HepG2 (cell line): ENCODE measurements around the gene CRNN.

Experiments used
- GATAD2A ChIP-seq: IDR thresholded peaks from 2 replicates; pipeline ENCODE4 v1.6.1; 2016
- GZF1 ChIP-seq: sonication (generic); formaldehyde crosslinking; IDR thresholded peaks from 2 replicates; pipeline ENCODE4 v1.5.1; 2020; ENCODE audit warnings: mild to moderate bottlenecking, missing genetic modification reagents
- HCFC1 ChIP-seq: fragments of 150-350 bp; IDR thresholded peaks from 2 replicates; pipeline ENCODE4 v1.6.1; 2014; ENCODE audit warnings: low read depth, low read length
- JUND ChIP-seq: sonication (generic); formaldehyde crosslinking; IDR thresholded peaks from 2 replicates; pipeline ENCODE4 v1.8.0; 2022; ENCODE audit warnings: mild to moderate bottlenecking, missing genetic modification reagents
- KLF16 ChIP-seq, 2 experiments: sonication (generic) in 1 of 2; formaldehyde crosslinking in 1 of 2; IDR thresholded peaks; 2 replicates each; pipeline versions ENCODE4 v1.6.1 to v1.8.0; 2016 to 2023; ENCODE audit warnings: missing genetic modification reagents in 2 of 2, missing compliant biosample characterization in 1 of 2
- POLR2A ChIP-seq, 2 experiments: IDR thresholded peaks; 2 replicates each; pipeline ENCODE4 v1.6.1; 2011; ENCODE audit warnings: low read depth in 2 of 2, low read length in 2 of 2, mild to moderate bottlenecking in 1 of 2, moderate library complexity in 1 of 2; ENCODE audit not compliant: insufficient read depth in 1 of 2
- RAD21 ChIP-seq: fragments of 450-650 bp; formaldehyde crosslinking; IDR thresholded peaks from 2 replicates; pipeline ENCODE4 v1.5.0; 2020; ENCODE audit warnings: mild to moderate bottlenecking
- TAF15 ChIP-seq: fragments of 200-400 bp; formaldehyde crosslinking; IDR thresholded peaks from one replicate; pipeline ENCODE4 v1.6.1; 2018; ENCODE audit warnings: mild to moderate bottlenecking, low read depth, low read length; ENCODE audit not compliant: poor library complexity, severe bottlenecking
- ZNF446 ChIP-seq: sonication (generic); formaldehyde crosslinking; IDR thresholded peaks from 2 replicates; pipeline ENCODE4 v1.5.0; 2020; ENCODE audit warnings: mild to moderate bottlenecking, missing genetic modification reagents
- ZNF530 ChIP-seq: sonication (generic); formaldehyde crosslinking; IDR thresholded peaks from 2 replicates; pipeline ENCODE4 v1.5.0; 2020; ENCODE audit warnings: low read depth, mild to moderate bottlenecking, missing genetic modification reagents
- ZSCAN12 ChIP-seq: sonication (generic); formaldehyde crosslinking; IDR thresholded peaks from 2 replicates; pipeline ENCODE4 v1.9.0; 2021; ENCODE audit warnings: mild to moderate bottlenecking, missing genetic modification reagents
- TF ChIP-seq, protein P1 (sequence below): sonication (generic); formaldehyde crosslinking; IDR thresholded peaks from 2 replicates; pipeline ENCODE4 v1.8.0; 2022; ENCODE audit warnings: mild to moderate bottlenecking, missing genetic modification reagents, moderate library complexity
- TF ChIP-seq, protein P2 (sequence below): sonication (generic); formaldehyde crosslinking; IDR thresholded peaks from 2 replicates; pipeline ENCODE4 v1.4.0; 2020; ENCODE audit warnings: missing genetic modification reagents, mild to moderate bottlenecking, borderline replicate concordance
- TF ChIP-seq, protein P3 (sequence below): sonication (generic); formaldehyde crosslinking; IDR thresholded peaks from 2 replicates; pipeline ENCODE4 v1.4.0; 2020; ENCODE audit warnings: missing genetic modification reagents

DNA sequence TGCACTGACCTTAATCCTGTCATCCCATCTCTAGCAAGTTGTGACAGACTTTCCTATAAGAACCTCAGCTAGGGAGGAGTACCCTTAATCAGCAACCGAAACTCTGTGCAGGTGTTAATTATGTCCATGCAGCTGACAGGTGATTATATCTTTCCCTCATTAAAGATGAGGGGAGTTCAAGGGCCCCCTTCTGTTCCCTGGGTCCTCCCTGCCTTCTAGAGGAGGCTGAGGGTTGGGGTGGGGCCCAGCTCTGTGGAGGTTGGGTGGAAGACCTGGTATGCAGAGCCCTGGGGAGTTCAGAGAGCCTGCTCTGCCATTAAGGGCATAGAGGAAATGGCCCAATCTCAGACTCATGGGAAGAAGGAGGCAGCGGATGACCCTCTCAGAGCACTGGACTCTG is 35.6 kb upstream of the CRNN start:
- TF ChIP-seq TAF15 = no peak
- TF ChIP-seq, protein P1, sequence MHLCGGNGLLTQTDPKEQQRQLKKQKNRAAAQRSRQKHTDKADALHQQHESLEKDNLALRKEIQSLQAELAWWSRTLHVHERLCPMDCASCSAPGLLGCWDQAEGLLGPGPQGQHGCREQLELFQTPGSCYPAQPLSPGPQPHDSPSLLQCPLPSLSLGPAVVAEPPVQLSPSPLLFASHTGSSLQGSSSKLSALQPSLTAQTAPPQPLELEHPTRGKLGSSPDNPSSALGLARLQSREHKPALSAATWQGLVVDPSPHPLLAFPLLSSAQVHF (CRISPR knock-in tag) = no peak
- TF ChIP-seq, protein P2, sequence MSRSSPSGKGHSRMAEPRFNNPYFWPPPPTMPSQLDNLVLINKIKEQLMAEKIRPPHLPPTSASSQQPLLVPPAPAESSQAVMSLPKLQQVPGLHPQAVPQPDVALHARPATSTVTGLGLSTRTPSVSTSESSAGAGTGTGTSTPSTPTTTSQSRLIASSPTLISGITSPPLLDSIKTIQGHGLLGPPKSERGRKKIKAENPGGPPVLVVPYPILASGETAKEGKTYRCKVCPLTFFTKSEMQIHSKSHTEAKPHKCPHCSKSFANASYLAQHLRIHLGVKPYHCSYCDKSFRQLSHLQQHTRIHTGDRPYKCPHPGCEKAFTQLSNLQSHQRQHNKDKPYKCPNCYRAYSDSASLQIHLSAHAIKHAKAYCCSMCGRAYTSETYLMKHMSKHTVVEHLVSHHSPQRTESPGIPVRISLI (CRISPR knock-in tag) = no peak
- no peak for TF ChIP-seq JUND (CRISPR knock-in tag)
- no peak for TF ChIP-seq GZF1 (CRISPR knock-in tag)
- no peak for TF ChIP-seq RAD21
- TF ChIP-seq POLR2A (IDR thresholded peaks at IDR 0.05; ENCODE audit: insufficient read depth in 1 of 2, low read depth in 2 of 2, low read length in 2 of 2) = no peak
- no peak for TF ChIP-seq KLF16 (CRISPR knock-in tag; IDR thresholded peaks at IDR 0.05)
- no peak for TF ChIP-seq HCFC1
- no peak for TF ChIP-seq GATAD2A (CRISPR knock-in tag)
- TF ChIP-seq ZNF446 (CRISPR knock-in tag) = no peak
- TF ChIP-seq, protein P3, sequence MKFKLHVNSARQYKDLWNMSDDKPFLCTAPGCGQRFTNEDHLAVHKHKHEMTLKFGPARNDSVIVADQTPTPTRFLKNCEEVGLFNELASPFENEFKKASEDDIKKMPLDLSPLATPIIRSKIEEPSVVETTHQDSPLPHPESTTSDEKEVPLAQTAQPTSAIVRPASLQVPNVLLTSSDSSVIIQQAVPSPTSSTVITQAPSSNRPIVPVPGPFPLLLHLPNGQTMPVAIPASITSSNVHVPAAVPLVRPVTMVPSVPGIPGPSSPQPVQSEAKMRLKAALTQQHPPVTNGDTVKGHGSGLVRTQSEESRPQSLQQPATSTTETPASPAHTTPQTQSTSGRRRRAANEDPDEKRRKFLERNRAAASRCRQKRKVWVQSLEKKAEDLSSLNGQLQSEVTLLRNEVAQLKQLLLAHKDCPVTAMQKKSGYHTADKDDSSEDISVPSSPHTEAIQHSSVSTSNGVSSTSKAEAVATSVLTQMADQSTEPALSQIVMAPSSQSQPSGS (CRISPR knock-in tag) = no peak
- TF ChIP-seq ZNF530 = no peak
- no peak for TF ChIP-seq ZSCAN12 (CRISPR knock-in tag)
